Fibroblast of skin of back (primary cell): ENCODE measurements around the gene SERINC1.

ENCODE experiments used
- DNase-seq: peaks from one replicate; pipeline ENCODE4 v3.0.0-alpha.2; 2013

SERINC1 gene

DNA sequence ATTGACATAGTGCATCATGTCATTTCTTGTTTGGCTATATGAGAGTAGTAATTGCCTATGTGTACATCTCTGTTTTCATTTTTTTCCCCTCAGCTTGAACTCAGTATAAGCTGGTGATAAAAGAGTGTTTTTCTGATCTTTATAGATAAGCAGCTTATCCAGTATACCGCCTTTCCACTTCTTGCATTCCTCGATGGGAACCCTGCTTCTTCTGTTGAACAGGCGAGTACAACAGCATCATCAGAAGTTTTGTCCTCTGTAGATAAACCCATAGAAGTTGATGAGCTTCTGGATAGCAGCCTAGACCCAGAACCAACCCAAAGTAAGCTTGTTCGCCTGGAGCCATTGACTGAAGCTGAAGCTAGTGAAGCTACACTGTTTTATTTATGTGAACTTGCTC is 39.8 kb downstream of the SERINC1 start:
- no peak for DNase-seq

DNA sequence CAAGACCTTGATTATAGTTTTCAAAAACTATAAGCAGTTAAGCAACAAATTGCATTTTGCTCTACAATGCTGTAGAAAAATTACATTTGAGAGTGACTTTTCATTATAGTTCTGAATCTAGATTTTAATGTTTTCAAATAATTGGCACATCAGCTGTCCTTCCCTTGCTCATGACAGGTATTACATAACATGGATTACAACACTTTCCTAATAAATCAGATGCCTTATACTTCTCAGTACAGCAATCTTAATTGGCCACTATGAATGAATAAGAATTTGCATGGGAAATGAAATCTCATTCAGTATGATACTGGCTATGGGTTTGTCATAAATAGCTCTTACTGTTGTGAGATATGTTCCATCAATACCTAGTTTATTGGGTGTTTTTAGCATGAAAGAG is 42.3 kb downstream of the SERINC1 start:
- no peak for DNase-seq

DNA sequence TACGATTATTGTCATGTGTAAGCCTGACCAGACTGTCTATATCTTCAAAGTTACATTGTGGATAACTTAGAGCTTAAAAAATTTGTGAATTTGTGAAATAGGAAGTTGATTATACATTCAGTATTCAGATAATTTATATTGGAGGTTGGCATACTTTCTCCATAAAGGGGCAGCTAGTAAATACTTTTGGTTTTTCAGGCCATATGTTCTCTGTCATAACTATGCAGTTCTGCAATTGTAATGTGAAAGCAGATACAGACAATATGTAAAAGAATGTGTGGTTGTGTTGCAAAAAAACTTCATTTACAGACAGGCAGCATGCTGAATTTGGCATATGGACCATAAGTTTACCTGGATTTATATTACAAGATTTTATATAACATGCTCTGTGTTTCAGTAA is 42.8 kb downstream of the SERINC1 start:
- no peak for DNase-seq

DNA sequence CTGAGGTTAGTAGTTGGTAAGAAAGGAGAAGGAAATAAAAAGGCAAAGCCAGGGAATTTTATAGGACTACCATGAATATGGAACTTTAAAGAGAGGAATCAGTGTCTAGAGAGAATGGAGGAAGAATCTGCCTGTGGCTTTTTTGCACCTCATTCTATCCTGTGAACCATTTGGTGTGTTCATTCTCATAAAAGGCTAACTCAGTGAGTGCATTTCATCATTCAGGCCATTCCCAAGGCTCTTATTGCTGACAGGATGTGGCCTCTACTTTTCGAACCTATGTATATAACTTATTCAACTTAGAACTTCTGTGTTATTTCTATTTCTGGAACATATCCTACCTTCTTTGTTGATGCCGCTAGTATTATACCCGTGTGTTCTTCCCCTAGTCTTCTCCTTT is 45.0 kb downstream of the SERINC1 start:
- DNase-seq = no peak

DNA sequence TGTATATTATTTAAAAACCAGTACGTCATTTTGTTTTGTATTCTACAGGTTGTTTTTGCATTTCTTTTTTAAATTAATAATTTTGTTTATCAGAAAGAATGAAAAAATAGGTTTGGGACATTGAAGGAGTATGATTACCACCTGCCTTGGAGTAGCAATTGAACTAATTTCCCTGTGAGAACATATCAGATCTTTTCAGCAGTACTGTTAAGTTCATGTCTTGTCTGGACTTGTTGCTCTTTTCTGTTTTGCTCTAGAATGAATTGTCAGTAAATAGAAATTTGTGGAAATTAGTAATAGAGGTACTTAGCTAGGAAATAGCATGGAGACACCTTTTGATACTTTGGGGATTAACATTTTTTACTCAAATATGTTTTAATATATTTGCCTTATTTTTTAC is 47.9 kb downstream of the SERINC1 start:
- DNase-seq = no peak

DNA sequence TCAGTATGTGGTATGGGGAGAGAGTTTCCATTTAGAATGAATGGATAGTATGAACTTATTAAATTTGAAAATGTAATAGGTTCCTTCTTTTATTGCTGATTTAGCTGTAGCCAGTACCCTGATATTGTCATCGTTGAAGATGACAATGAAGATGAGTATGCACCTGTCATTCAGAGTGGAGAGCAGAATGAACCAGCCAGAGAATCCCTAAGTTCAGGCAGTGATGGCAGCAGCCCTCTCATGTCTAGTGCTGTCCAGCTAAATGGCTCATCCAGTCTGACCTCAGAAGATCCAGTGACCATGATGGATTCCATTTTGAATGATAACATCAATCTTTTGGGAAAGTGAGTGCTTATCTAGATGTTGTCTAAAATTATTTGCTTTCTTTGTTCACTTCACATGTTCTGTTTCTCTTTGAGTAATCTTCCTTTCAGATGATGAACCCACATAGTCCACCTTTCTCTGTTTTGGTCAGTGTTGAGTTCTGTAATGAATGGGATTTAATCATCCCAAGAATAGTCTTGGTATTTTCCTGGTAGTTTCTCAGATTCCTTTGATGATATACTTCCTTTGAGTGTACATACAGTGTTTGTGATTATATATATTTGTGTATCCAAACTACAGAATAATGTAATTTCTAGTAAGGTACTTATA is 48.9 kb downstream of the SERINC1 start:
- DNase-seq = no peak

DNA sequence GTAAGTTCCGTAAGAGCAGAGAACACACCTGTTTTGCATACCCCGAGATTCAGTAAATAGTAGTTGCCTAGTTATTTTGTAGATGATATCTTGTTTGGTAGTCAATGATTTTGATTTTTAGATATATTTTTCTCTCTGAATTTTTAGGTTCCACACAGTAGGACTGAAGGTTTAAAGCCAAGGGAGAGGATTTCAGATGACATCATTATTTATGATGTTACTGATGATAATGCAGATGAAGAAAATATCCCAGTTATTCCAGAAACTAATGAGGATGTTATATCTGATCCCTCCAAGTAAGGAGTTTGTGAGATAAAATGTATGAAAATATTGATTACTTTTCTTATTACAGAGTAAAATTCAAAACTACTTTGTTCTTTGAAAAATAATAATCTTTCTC is 49.6 kb downstream of the SERINC1 start:
- DNase-seq = no peak

DNA sequence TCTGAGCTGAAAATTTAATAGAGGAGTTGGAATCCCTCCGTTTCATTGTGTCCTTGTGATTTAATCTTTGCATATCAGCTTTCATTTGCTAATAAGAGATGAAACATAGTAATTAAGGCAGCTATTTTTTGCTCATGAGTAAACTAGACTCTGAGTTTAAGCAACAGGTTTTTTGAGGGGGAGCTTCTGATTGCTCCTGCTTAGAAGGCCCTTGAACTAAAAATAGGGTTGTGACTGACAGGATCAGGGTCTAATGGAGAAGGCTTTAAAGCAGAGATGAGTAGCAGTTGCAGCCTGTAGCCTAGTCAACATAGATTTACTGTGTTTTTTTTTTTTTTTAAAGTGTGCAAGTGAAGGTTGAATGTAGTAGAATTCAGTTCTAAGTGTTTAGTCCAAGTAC is 54.8 kb downstream of the SERINC1 start:
- DNase-seq = no peak

DNA sequence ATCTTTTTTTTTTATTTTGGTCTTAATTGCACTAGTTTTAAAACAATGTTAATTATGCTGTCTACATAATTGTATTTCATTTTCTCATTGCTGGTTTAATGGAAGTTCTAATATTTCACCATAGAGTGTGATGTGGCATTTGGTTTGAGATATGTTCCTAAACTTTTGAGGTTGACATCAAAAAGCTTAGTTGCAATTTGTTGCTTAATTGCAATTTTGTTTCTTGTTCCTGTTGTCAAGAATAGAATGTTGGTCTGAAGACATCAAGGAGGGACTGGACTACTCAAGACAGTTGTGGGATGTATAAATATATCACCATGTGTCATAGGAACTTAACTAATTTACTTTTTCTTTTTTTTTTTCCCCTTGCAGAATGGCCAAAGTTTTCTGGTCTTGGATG is 59.6 kb downstream of the SERINC1 start:
- no peak for DNase-seq

DNA sequence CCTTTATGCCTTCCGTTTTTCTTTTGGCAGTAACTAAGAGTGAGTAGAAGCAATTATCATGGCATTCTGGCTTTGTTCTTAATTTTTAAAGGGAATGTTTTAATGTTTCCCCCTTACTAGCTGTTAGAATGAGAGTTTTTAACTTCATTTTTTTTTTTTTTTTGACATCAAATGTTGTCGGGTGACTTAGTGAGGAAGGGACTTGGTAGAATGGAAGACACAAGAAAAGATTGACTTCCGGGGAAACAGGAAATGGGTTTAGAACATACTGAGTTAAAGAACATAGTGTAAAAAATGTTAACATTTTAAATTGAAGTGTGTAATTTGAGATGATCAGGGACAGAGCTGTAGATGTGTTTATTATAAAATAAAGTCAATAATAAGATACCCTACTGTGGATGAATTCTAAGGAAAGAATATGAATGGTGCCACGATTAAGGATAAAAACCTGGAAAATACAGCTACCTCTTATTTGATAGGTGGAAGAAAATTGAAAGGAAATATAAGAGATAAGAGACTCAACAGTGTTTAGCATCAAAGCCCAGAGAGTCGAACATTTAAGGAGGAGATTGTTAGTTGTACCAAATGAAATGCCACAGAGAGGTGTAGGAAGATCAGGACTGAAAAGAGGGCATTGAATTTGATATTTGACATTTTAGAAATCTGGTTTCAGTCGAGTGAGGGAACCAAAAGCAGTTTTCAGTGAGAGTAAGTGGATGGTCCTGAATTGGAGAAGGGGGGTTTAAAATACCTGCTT is 62.7 kb downstream of the SERINC1 start:
- no peak for DNase-seq

DNA sequence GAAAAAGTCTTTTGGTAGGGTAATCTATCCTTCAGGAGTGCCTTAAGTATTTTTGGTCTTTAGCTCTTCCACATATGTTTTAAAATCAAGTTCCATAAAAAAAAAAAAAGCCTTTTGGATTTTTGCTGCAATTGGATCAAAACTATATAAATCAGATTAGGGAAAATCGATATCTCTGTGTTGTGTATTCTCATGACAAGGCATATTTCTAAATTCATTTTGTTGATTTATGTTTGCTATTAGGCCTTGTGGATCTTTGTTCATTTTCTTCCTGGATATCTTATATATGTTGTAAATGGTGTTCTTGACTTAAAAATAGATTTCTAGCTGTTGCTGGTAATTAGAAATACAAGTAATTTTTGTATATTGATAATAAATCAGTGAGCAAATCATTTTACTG is 63.4 kb downstream of the SERINC1 start:
- no peak for DNase-seq

DNA sequence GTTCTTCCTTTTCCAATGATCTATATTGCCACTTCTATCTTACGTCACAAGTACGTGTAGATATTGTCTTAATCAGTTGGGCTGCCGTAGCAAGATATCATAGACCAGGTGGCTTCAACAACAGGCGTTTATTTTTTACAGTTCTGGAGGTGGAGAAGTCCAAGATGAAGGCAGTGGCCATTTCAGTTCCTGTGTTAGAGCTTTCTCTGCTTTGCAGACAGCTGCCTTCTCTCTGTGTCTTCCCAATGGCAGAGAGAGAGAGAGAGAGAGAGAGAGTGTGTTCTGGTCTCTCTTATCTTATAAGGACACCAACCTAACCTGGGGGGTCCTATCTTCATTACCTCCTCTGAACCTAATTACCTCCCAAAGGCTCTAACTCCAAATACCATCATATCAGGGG is 63.9 kb downstream of the SERINC1 start:
- DNase-seq = no peak

DNA sequence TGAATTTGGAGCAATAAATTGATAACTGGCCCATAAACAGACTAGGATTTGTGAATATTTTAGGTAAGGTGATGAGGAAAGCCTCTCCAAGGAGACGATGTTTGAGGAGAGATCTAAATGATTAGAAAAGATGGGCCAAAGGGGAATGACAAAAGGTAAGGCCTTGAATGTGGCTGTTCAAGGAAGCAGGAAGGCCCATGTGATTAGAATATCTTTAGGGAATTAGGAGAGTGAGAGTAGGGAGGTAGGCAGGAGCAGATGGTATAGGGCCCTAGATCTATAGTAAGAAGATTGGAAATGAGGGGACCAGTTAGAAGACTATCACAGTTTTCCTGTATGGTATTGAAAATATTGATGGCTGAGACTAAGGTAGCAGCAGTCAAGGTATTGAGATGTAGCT is 65.4 kb downstream of the SERINC1 start:
- DNase-seq = no peak

DNA sequence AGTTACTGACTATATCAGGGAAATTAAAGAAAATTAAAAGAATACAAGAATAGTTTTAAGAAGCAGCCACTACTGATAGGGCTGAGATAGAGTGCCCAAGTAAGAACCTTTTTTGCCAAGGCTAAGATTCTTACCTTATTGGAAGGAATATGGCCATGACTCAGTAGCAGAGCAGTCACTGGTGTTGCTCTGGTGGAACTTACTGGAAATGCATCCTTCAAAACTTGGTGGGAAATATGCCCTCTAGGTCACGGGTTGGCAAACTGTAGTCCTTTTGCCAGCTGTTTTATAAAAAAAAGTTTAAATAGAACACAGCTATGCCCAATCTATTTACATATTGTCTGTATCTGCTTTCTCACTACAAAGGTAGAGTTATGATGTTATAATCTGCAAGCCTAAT is 66.2 kb downstream of the SERINC1 start:
- DNase-seq = no peak

DNA sequence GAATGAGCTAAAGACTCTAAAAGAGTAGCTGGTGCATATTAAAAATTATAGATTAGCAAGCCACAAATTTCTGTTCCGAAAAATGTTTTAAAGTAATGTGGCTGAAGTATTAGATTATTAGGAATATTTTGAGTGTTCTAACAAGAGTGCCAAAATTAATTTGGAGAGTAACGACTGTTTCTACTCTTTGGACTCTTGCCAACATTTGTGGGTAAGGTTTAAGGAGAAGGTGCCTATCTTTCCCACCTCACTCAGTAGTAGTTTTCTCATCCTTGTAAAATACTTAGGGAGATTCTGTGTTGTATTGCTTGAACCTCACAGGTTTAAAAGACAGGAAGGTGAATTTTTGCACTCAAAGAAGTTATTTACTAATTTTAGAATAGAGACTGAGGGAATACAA is 67.2 kb downstream of the SERINC1 start:
- no peak for DNase-seq

DNA sequence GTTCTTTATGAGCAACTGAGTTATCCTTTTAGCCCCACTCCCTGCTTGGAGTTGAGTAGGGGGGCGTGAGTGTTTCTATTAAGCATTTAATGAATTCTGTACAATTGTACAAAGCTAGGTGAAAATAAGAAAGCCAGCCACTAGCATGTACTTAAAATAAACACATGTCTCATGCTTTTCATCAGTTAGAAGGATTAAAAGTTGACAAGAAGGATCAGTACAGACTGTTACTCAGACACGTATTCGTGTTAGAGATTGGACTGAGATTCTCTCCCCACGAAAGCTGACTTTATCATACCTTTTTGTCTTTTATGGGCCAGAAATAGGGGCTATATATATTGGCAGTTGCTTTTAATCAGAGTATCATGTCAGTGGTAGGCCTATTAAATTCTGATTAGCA is 70.5 kb downstream of the SERINC1 start:
- no peak for DNase-seq

DNA sequence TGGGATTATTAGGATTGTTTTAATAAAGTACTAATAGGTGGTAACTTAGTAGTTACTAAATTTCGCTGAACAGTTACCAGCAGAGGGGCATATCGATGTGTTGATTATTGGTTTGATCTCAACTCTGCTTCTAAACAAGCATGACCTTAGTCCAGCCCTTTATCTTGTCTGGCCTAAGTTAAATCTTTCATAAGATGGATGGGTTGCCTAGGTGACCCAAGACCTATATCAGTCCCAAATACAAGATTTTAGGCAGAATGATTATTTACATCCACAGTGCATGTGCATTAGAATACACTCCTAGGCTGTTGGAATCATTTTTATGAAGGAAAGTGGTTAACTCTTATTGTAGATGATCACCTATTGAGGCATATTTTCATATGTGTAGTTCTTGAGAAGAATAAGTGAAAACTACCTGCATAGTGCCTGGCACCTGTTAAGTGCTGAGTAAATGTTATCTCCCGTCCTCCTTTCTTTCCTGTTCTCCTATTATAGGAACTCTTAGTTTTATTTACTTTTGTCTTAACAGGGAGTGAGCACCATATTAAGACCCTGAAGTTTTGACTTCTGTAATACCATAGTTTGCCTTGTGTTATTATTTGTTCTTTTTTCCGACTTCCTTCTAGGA is 71.0 kb downstream of the SERINC1 start:
- no peak for DNase-seq

DNA sequence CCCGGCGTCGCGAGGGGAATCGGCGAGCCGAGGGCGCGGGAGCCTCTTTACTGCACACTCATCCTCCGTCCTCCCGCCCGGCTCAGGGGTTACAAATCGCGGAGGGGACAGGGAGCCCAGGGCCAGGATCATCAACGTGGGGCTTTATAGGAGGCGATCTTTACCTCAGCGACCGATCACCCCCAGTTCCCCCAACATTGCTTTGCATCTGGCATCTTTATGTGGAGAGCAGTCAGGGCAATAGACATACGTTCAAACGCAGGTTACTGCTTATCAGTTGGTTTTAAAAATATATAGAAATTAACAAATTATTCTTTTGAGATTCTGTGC is 71.5 kb downstream of the SERINC1 start:
- DNase-seq = peak; percentile 18

DNA sequence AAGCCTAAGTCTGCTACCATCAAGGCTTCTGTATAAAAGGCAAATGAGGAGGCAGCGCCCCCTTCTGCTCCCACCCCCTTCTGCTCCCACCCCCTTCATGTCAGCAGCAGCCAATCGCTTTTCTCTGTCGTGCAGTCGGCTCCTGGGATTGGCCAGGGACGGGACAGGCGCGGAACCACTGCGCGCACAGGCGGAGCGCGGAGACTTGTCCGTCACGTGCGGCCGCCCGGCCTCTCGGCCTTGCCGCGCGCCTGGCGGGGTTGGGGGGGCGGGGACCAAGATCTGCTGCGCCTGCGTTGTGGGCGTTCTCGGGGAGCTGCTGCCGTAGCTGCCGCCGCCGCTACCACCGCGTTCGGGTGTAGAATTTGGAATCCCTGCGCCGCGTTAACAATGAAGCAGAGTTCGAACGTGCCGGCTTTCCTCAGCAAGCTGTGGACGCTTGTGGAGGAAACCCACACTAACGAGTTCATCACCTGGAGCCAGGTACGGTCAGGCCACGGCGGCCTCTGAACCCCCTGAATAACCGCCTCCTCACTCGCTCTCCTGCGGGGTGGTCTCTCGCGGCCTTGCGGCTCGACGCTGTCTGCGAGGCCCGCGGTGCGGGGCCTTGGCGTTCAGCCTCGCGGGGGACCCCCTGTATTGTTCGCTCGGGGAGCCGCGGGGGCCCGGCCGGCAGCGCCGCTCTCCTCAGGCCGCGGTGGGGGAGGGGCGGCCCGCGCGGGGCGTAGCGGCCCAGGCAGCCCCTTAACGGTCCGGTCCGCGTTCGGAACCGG is 72.1 kb downstream of the SERINC1 start, which contains the start of gene HSF2:
TSS of gene HSF2 (plus strand) at position 305 of the 773 bp plus-strand sequence. CDS start at position 391, 86 bp downstream.
- DNase-seq = peak; percentile 99

DNA sequence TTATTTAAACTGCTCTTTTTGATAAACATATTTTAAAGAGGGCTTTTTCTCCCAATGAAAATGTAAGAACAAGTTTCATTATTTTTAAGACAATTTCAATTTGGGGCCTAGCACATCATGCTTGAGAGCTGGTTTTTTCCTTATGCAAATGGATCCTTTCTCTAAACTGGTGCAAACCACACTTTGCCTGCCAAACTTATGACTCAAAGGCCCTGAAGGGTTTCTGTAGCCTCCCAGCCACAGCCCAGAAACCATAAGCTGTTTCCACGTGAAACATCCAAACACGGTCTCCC is 72.6 kb downstream of the SERINC1 start:
- DNase-seq = no peak

DNA sequence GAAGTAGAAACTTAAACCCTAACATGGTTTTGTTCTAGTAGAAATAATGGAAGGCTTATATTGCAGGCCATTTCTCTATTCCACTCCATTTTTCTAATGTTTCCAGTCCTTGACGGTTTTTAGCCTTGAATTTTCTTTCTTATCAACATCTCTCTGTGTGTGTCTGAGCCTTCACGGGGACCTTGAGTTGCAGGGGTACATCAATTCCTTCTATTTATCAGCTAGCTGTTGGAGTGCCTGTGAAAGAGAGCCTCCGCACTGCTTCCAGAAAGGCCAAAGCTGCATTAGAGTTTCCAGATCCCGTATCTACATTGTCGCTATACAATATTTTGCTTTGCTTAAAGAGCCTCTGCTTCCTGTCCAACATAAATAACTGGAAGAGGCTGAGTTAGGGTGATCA is 77.6 kb downstream of the SERINC1 start:
- DNase-seq = no peak

DNA sequence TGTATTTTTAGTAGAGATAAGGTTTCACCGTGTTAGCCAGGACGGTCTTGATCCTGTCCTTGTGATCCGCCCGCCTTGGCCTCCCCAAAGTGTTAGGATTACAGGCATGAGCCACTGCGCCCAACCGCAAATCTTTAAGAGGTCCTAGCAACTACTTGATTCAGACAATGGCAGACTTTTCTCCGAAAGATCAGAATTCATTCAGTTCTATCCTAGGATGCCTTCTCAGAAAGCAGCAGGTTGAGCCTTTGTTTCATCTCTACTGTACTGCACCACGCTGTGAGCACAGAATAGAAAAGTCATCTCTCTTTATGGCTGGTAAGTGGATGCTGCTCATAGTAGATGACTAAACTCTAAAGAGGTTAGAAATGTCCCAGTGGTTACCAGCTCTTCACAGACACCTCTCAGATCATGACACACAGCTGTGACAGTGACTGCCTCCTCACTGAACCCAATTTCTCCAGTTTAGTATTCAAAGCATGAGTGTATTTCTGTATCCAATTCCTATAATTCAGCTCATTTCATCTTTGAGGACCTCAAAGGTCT is 78.2 kb downstream of the SERINC1 start:
- DNase-seq = no peak
